ENCODE measurements around the gene ARHGAP24.

GRCh38 chr4:85548116-85548515 lies 73.2 kb downstream of the ARHGAP24 start:
- TF ChIP-seq CTCF (IDR thresholded peaks at IDR 0.05) (no peak), POLR2A (IDR thresholded peaks at IDR 0.05) (no peak)
